GM18951 (cell line): ENCODE measurements around the gene PDZRN3.

Experiments
- POLR2A ChIP-seq: IDR thresholded peaks from 4 replicates; pipeline ENCODE4 v1.6.1; 2011; ENCODE audit warnings: mild to moderate bottlenecking; ENCODE audit not compliant: insufficient read length, insufficient read depth; ENCODE audit errors: extremely low read depth
- in situ Hi-C: fragments of 300-500 bp; cut with MboI; formaldehyde crosslinking; loops from one replicate; pipeline ENCODE4 v1.12.0; 2022; ENCODE audit warnings: low sequenced_read_pairs, mixed read lengths, inconsistent platforms; ENCODE audit not compliant: unreplicated experiment

The PDZRN3 gene

GRCh38 chr3:73499787-73500186 is 125.0 kb downstream of the PDZRN3 start:
- in situ Hi-C loops = loop anchor here (5.0 kb wide), 1 partner anchor 397 kb away; no protein-coding TSS in a partner anchor
- TF ChIP-seq POLR2A = no peak

- TF ChIP-seq POLR2A = no peak
- in situ Hi-C loops = no loop called here
Measured at GRCh38 chr3:73498764-73499622, 125.7 kb downstream of the PDZRN3 start.

- TF ChIP-seq POLR2A = no peak
- in situ Hi-C loops = no loop called here
Measured at GRCh38 chr3:73497646-73498406, 126.9 kb downstream of the PDZRN3 start.

GRCh38 chr3:73493543-73494308 is 131.0 kb downstream of the PDZRN3 start:
- in situ Hi-C loops = no loop called here

GRCh38 chr3:73492186-73492585 is 132.6 kb downstream of the PDZRN3 start:
- in situ Hi-C loops = no loop called here
- TF ChIP-seq POLR2A = no peak

More at GRCh38 chr3:73493543-73494308, 131.0 kb downstream of the PDZRN3 start:
- no peak for TF ChIP-seq POLR2A

- TF ChIP-seq POLR2A = no peak
- in situ Hi-C loops = no loop called here
Measured at GRCh38 chr3:73491287-73491662, 133.5 kb downstream of the PDZRN3 start.

GRCh38 chr3:73490453-73491286 is 134.1 kb downstream of the PDZRN3 start:
- no peak for TF ChIP-seq POLR2A
- in situ Hi-C loops = no loop called here

- in situ Hi-C loops = no loop called here
- TF ChIP-seq POLR2A = no peak
Measured at GRCh38 chr3:73485877-73486330, 138.8 kb downstream of the PDZRN3 start.

- in situ Hi-C loops = no loop called here
- no peak for TF ChIP-seq POLR2A
Measured at GRCh38 chr3:73484656-73485248, 140.0 kb downstream of the PDZRN3 start.

- in situ Hi-C loops = no loop called here
- TF ChIP-seq POLR2A = no peak
Measured at GRCh38 chr3:73481888-73482287, 142.9 kb downstream of the PDZRN3 start.

- in situ Hi-C loops = no loop called here
- no peak for TF ChIP-seq POLR2A
Measured at GRCh38 chr3:73480187-73480672, 144.5 kb downstream of the PDZRN3 start.

- no peak for TF ChIP-seq POLR2A
- in situ Hi-C loops = no loop called here
Measured at GRCh38 chr3:73479325-73479724, 145.4 kb downstream of the PDZRN3 start.
